ENCODE measurements around the gene IGF2R.
"Not testable (repeated sequence)": the region's sequence is repeated elsewhere in the genome, so short reads cannot be mapped to it uniquely, and the experiment has no call there.

The IGF2R gene

DNA sequence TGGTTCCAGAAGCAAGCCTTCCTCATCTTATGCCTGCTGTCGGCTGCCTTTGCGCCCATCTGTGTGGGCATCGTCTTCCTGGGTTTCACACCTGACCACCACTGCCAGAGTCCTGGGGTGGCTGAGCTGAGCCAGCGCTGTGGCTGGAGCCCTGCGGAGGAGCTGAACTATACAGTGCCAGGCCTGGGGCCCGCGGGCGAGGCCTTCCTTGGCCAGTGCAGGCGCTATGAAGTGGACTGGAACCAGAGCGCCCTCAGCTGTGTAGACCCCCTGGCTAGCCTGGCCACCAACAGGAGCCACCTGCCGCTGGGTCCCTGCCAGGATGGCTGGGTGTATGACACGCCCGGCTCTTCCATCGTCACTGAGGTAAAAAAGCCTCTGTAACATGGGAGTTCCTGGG, 153.1 kb downstream of the IGF2R start:
- Mint-ChIP-seq H3K9me3 (no peaks in the 10 kb centered on the region), H3K27ac (no peak overlapping the region), H3K4me1 (no peaks in the 10 kb centered on the region), H3K27me3 (no peaks in the 10 kb centered on the region), H3K4me3 (no peak overlapping the region), H3K36me3 (no peaks in the 10 kb centered on the region)

DNA sequence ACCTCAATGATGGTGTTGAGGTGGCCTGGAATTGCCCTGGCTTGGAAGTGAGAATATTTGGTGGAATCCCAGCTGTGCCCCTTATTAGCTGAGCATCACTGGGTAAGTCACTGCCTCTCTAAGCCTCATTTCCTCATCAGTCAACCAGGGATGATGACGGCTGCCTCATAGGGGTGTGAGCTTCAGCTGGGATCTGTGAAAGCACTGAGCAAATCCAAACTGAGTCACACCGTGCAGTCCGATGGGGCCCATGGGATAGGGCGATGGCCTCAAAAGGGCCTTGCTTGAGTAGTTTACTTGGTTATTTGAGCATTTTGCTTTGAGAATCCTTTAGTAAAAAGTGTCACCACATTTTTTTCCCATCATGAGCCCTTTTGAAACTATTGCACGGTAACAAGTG, 153.9 kb downstream of the IGF2R start:
- Mint-ChIP-seq H3K27me3 (no peaks in the 10 kb centered on the region), H3K4me3 (no peak overlapping the region), H3K4me1 (no peaks in the 10 kb centered on the region), H3K36me3 (no peaks in the 10 kb centered on the region), H3K27ac (no peak overlapping the region), H3K9me3 (no peaks in the 10 kb centered on the region)

DNA sequence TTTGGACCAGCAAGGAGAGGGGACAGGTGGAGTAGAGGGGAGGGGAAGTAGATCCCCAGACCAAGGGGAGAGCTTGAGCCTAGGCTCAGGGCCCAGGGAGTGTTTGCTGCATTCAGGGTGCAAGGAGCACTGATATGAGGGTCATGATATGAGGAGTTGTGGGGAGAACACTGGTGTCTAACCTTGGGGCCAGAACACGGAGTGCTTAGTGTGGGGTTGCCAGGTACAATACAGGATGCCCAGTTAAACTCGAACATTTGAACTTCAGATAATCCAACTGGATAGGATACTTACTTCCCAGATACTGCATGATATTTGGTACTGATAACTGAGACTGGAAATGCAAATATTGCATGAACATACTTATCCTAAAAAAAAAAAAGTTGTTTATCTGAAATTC, 155.1 kb downstream of the IGF2R start:
- Mint-ChIP-seq H3K27me3 (no peaks in the 10 kb centered on the region), H3K4me3 (no peak overlapping the region), H3K27ac (no peak overlapping the region), H3K4me1 (no peaks in the 10 kb centered on the region), H3K9me3 (no peaks in the 10 kb centered on the region), H3K36me3 (no peaks in the 10 kb centered on the region)

DNA sequence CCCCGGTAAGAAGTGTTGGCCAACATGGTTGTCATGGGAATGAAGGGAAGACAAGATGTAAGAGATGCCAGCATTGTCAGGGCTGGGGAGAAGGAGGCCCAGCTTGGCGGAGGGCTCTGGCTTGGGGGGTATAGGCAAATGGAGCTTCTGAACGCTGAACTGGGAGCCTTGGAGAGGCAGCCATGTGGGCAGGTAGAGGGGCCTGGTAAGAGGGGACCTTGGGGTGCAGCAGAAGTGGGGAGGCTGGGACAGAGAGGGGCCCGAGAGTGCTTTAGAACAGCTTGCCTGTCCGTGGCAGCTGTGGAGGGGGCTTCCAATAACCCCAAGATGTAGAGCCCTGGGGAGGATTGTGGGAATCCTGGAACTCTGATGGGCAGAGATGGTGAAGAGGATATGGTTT, 155.7 kb downstream of the IGF2R start:
- no peaks in the 10 kb centered on the region for H3K4me1 Mint-ChIP-seq
- H3K4me3 Mint-ChIP-seq: no peak overlapping the region
- no peaks in the 10 kb centered on the region for H3K9me3 Mint-ChIP-seq
- no peaks in the 10 kb centered on the region for H3K36me3 Mint-ChIP-seq
- no peaks in the 10 kb centered on the region for H3K27me3 Mint-ChIP-seq
- H3K27ac Mint-ChIP-seq: peak overlapping the region; percentile 8

DNA sequence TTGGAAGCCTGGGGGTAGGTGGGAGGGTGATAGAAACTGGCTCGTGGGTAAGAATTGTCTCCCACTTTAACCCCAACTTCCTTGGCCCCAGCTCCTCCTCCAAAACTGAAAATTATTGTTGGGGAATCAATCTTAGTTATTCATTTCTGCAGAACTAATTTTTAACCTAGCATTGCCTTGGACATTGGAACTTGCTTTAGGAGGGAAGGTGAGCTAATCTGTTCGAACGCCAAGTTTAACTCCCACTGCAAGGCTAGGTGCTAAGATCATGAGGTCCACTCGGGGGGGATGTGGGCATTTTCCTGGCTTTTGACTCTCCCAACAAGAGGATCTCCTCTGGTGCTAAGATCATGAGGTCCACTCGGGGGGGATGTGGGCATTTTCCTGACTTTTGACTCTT, 156.2 kb downstream of the IGF2R start:
- H3K36me3 Mint-ChIP-seq, H3K9me3 Mint-ChIP-seq, H3K4me1 Mint-ChIP-seq, H3K27ac Mint-ChIP-seq, H3K27me3 Mint-ChIP-seq, H3K4me3 Mint-ChIP-seq: not testable (repeated sequence)

DNA sequence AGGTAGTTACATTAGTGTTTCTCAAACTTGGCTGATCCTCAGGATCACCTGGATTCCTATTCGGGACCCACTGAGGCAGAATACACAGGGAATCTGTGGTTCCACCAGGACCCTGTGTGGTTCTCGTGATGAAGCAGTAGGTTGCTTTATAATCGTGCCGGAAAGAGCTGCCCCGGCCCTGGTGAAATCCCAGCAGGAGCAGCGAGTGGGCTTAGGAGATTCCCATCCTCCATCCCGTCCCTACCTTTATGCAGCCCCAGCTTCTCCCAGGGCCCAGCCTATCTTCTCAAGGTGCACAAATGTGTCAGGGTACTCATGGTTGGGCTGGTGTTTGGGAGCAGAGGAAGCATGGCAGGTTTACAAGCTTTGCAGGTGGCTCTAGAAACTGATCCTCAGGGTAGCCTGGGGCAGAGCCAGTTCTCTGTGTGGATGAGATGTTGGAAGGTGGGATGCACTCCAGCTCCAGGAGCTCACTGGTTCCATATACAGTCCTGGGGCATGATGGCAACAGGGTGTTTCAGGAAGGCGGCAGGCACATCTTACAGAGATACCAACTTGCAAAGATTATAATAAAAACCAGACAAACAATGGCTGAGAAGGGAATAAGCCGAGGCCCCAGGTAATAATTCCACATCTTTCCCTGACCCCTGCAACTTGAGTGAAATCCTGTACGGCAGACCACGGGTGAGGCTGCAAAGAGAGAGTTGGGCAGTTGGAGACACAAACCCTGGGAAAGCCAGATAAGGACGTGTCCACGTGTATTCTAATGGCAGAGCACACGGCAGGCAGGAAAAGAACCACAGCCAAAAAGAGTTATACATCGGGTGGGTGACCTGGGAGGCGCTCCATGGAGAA, 158.6 kb downstream of the IGF2R start:
- no peaks in the 10 kb centered on the region for H3K36me3 Mint-ChIP-seq
- H3K9me3 Mint-ChIP-seq: no peaks in the 10 kb centered on the region
- H3K4me1 Mint-ChIP-seq: no peaks in the 10 kb centered on the region
- no peak overlapping the region for H3K4me3 Mint-ChIP-seq
- H3K27ac Mint-ChIP-seq: no peak overlapping the region
- H3K27me3 Mint-ChIP-seq: no peaks in the 10 kb centered on the region

DNA sequence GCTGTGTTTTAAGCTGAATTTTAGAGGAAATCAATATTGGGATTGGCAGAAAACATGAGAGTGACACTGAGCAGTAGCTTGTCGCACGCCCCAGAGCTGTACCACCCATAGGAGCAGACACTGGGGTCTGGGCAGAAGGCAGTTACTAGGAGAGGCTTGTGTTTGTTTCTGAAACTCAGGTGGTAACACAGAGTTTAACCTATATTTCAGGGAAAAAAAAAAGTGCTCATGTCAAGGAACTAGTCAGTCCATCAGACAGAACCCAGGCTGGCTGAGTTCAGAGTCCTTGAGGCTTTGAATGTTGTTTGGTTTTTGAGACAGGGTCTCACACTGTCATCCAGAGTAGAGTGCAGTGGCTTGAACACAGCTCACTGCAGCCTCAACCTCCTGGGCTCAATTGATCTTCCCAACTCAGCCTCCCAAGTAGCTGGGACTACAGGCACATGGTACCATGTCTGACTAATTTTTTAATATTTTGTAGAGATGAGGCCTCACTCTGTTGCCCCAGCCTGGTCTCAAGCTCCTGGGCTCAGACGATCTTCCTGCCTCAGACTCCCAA, 159.3 kb downstream of the IGF2R start:
- H3K4me1 Mint-ChIP-seq: no peaks in the 10 kb centered on the region
- no peaks in the 10 kb centered on the region for H3K27me3 Mint-ChIP-seq
- H3K36me3 Mint-ChIP-seq: peaks cover under 1% of the 10 kb centered on the region
- no peaks in the 10 kb centered on the region for H3K9me3 Mint-ChIP-seq
- no peak overlapping the region for H3K27ac Mint-ChIP-seq
- H3K4me3 Mint-ChIP-seq: no peak overlapping the region

DNA sequence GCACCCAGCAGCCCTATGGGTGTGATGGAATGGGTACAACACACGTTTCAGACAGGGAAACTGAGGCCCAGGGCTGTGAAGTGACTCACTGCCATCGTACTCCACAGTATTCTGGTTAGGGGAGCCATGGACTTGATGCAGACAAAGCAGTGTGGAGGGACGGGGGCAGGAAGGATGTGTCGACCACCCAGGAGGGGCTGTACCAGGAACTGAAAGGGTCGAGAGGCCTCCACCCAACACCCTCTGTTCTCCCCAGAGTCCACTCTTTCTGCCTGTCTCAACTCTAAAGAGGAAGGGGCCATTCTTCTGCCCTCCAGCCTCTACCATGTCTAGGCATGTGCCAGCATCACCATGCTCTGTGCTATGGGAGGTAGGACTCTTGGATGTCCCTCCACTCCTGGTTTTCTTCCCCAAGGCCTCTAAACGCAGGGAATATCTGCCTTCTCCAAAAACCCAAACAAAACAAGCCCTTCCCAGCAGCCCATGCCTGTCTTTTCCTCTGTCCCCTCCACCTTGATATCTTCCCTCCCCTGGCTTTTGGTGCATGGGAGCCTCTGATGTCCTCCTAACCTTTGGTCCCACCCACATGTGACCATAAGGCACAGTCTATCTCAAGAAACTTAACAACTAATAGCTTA, 160.1 kb downstream of the IGF2R start:
- Mint-ChIP-seq H3K27me3 (no peaks in the 10 kb centered on the region), H3K4me1 (no peaks in the 10 kb centered on the region), H3K4me3 (no peak overlapping the region), H3K36me3 (peaks cover 2% of the 10 kb centered on the region), H3K27ac (no peak overlapping the region), H3K9me3 (no peaks in the 10 kb centered on the region)

DNA sequence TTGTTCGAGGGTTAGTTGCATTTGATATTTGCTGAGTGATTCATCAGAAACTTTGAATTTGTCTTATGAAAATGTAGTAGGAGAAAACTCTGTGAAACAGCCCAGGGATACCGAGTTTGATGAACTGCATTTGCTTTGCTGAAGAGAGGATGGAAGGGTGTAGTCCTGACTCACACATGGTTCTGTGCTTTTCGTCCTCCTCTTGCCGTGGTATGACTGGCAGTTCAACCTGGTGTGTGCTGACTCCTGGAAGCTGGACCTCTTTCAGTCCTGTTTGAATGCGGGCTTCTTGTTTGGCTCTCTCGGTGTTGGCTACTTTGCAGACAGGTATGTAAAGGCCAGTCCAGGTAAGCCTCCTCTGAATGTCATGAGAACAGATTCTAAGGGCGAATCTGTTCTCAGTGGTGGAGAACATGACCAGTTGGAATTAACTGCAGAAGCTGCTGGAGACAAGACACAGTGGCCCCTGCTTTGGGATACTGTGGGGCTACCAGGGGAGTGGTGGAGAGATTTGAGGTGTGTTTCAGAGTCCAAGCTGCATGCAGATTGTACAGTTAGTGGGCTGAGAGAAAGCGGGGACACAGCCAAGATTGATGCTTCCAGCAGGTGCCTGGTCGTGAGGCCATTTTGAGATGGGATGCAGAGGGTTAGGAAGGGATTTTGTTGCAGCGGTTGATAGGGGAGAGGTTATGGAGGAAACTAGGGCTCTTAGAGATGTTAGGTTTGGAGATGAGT, 161.2 kb downstream of the IGF2R start:
- Mint-ChIP-seq H3K27ac (no peak overlapping the region), H3K4me1 (no peaks in the 10 kb centered on the region), H3K9me3 (no peaks in the 10 kb centered on the region), H3K27me3 (no peaks in the 10 kb centered on the region), H3K4me3 (peak overlapping the region; percentile 16), H3K36me3 (peaks cover 2% of the 10 kb centered on the region)

DNA sequence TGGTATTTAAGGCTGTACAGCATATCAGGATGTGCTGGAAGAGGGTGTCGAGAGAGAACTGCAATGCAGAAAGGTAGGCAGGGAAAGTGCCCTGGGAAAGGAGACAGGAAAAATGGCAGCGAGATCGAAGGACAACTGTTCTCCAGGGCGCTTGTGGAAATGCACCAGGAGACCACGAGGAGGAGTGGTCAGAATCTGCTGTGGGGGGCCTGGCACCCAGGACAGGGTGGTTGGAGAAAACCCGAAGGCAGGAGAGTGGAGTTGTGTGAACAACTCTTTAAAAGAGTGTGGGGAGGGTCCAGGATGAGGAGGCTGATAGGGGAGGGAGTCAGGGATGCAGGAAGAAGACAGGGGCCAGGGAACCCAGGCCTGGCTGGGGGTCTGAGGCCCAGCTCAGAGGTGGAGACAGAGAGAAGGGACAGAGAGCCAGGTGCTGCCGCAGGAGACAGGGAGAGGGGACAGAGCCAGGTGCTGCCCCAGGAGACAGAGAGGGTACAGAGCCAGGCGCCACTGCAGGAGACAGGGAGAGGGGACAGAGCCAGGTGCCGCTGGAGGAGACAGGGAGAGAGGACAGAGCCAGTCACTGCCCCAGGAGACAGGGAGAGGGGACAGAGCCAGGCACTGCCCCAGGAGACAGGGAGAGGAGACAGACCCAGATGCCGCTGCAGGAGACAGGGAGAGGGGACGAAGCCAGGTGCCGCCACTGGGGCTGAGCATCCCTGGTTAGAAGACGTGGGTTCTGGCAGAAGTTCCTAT, 162.0 kb downstream of the IGF2R start:
- H3K36me3 Mint-ChIP-seq: peaks cover 2% of the 10 kb centered on the region
- no peaks in the 10 kb centered on the region for H3K27me3 Mint-ChIP-seq
- H3K4me1 Mint-ChIP-seq: no peaks in the 10 kb centered on the region
- H3K9me3 Mint-ChIP-seq: no peaks in the 10 kb centered on the region
- H3K4me3 Mint-ChIP-seq: peak overlapping the region; percentile 16
- H3K27ac Mint-ChIP-seq: no peak overlapping the region

DNA sequence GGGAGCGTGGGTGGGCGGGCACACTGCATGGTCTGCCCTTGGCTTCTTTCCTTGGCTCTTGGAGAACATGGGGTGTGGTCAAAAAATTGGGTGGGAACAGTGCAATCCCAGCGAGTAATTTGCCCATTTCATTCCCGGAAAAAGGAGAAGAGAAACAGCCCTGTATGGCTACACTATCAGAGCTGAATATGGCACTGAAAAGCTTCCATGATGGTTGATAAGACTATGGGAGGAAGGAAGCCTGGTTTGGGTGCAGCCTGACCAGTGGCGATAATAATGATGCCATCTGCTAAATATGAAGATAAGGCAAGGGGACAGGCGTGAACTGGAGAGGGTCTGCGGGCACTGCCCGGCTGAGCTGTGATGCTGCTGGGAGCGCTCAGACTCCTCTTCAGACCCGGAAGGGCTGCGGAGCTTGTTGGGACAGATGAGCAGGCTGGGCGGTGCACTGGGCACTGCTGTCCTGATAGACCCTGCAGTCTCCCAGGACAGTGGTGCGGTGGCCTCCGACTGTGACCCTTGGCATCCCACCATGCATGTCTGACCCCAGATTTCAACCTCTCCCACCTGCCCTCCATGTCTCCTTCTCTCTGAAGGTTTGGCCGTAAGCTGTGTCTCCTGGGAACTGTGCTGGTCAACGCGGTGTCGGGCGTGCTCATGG, 162.9 kb downstream of the IGF2R start:
- Mint-ChIP-seq H3K27me3 (no peaks in the 10 kb centered on the region), H3K9me3 (no peaks in the 10 kb centered on the region), H3K27ac (no peak overlapping the region)

DNA sequence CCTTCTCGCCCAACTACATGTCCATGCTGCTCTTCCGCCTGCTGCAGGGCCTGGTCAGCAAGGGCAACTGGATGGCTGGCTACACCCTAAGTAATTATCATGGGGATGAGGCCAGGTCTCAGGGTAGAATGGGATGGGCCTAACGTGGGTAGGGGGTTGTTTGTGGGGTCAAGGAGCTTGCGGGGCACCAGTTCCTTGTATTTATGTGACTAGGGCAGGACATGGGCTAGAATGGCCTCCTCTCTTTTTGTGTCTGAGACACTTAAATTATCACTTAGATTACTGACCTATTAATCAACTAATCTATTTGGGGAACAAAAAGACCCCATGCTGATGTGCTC, 163.4 kb downstream of the IGF2R start:
- Mint-ChIP-seq H3K36me3 (peaks cover 2% of the 10 kb centered on the region), H3K27me3 (no peaks in the 10 kb centered on the region), H3K9me3 (no peaks in the 10 kb centered on the region), H3K27ac (peak overlapping the region; percentile 46), H3K4me3 (no peak overlapping the region), H3K4me1 (no peaks in the 10 kb centered on the region)

More for the DNA sequence above, 162.9 kb downstream of the IGF2R start:
- H3K36me3 Mint-ChIP-seq: peaks cover 2% of the 10 kb centered on the region
- no peaks in the 10 kb centered on the region for H3K4me1 Mint-ChIP-seq
- H3K4me3 Mint-ChIP-seq: no peak overlapping the region

DNA sequence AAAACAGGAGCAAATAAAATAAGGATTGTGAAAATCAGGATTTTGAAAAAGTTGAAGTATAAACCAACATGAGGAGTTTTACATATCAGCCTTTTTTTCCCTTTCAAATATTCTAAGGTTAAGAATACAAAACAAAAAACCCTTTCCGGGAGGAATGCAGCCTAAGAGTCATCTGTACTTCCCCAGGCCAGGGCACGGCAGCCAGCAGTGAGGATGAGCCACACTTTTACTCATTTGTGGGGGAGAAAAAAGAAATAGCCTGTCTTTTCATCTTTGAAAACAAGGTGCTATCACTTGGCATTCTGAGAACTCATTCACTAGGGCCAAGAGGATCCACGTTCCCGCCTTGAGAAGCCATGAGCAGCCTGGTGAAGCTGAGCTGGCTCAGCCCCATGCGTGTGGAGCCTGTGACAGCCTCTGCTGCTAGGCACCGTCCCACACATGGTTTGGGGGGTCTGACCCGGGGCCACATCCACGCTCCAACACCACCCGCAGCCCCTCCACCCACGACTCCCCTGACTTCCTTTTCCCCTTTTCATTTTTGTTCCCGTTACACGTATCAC, 164.0 kb downstream of the IGF2R start:
- Mint-ChIP-seq H3K4me1 (no peaks in the 10 kb centered on the region), H3K36me3 (peaks cover 2% of the 10 kb centered on the region), H3K27me3 (no peaks in the 10 kb centered on the region), H3K27ac (peak overlapping the region; percentile 88), H3K9me3 (no peaks in the 10 kb centered on the region), H3K4me3 (no peak overlapping the region)

DNA sequence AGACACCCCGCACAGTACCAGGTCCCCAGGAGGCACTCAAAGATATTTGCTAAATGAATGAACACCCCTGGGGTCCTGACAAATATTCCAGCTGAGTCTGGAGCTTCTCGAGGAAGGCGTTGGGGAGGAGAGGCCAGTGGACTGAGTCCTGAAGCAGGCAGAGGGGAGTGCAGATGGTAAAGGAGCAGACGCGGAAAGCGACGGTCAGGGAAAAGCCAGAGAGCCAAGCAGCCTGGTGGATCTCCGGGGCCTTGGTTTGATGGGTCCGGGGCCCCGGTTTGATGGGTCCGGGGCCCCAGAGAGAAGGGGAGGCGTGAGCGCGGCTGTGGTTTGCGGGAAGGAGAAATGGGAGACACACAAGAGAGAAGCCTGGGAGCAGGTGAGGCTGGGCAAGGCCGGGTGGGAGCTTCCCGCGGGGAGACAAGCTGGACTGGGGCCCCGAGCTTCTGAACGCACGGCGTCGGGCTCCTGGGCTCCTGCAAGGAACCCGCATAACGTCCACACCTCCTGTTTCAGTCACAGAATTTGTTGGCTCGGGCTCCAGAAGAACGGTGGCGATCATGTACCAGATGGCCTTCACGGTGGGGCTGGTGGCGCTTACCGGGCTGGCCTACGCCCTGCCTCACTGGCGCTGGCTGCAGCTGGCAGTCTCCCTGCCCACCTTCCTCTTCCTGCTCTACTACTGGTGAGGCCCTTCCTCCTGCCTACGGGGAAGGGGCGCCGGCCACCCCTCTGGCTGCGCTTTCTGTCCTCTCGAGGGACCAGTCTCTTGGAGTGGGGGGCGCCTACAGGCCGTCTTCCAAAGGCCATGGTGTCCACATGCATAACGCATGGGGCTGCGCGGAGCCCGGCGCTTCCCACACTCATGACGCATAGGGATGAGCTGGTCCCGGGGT, 164.8 kb downstream of the IGF2R start:
- H3K4me3 Mint-ChIP-seq: no peak overlapping the region
- H3K27ac Mint-ChIP-seq: peak overlapping the region; percentile 88
- H3K4me1 Mint-ChIP-seq: peaks cover 8% of the 10 kb centered on the region
- no peaks in the 10 kb centered on the region for H3K27me3 Mint-ChIP-seq
- peaks cover 2% of the 10 kb centered on the region for H3K36me3 Mint-ChIP-seq
- H3K9me3 Mint-ChIP-seq: no peaks in the 10 kb centered on the region
